Psoas muscle (tissue), 8 donors: ENCODE measurements around the gene RASL11B. TPM values are rescaled to one million over a fixed set of nuclear protein-coding genes. Genes with fewer than 3 reads are reported as not detected.

Source experiments
- ATAC-seq, 4 donors: fragments of 200-7000 bp; cut with Tn5 transposase; one replicate each; pipeline ENCODE4 v1.9.1; 2020; ENCODE audit warnings: moderate library complexity in 3 of 4, mild to moderate bottlenecking in 2 of 4
- DNase-seq, 2 donors: peaks; one replicate each; pipeline ENCODE4 v3.0.0-alpha.2; 2020
- H3K27ac ChIP-seq: fragments of 200-600 bp; one replicate; pipeline ENCODE4 v1.8.0; 2022
- H3K27me3 ChIP-seq, 3 donors: fragments of 200-600 bp in 1 of 3; one replicate each; pipeline versions ENCODE4 v1.6.1 to v1.8.0; 2013 to 2022; ENCODE audit warnings: low read length in 2 of 3, mild to moderate bottlenecking in 2 of 3, moderate library complexity in 1 of 3; ENCODE audit not compliant: insufficient read depth in 3 of 3
- H3K36me3 ChIP-seq, 2 donors: fragments of 200-600 bp in 1 of 2; one replicate each; pipeline versions ENCODE4 v1.6.1 to v1.8.0; 2013 to 2022; ENCODE audit warnings: low read depth in 1 of 2, mild to moderate bottlenecking in 1 of 2, moderate library complexity in 1 of 2; ENCODE audit not compliant: insufficient read depth in 1 of 2
- H3K4me1 ChIP-seq: fragments of 200-600 bp; one replicate; pipeline ENCODE4 v1.8.0; 2022
- H3K4me3 ChIP-seq: fragments of 200-600 bp; one replicate; pipeline ENCODE4 v1.8.0; 2022; ENCODE audit warnings: mild to moderate bottlenecking
- H3K9me3 ChIP-seq: fragments of 200-600 bp; one replicate; pipeline ENCODE4 v1.8.0; 2022
- CTCF ChIP-seq: fragments of 200-600 bp; IDR thresholded peaks from one replicate; pipeline ENCODE4 v1.8.0; 2022; ENCODE audit warnings: antibody characterized with exemption
- WGBS, 3 donors: extraction: QIAGEN DNeasy Blood & Tissue Kit; methylation state at CpG; one replicate each; pipeline versions ENCODE4 v1.1.6 to v1.1.7; 2013; 5-methylcytosine and 5-hydroxymethylcytosine counted together
- intact Hi-C, 2 donors: fragments of 100-400 bp; cut with DNase I; formaldehyde crosslinking; loops; one replicate each; pipeline versions ENCODE4 v1.11.0 to v1.14.2; 2022
- polyA plus RNA-seq, 3 donors: library from polyadenylated mRNA; stranded (reverse); fragments of 200-250 nt; gene quantifications; one replicate each; pipeline ENCODE4 v1.2.3, GENCODE V29; 2013
- total RNA-seq, 4 donors: library from RNA; stranded (reverse); fragmentation: NEBNext Ultra II Directional in 2 of 4; extraction: Animal tissue kit (Norgen Biotek cat#: 25700) in 2 of 4; gene quantifications; one replicate each; pipeline versions ENCODE4 v1.2.1 to v1.2.4, GENCODE V29; 2021 to 2023
- donor health status: healthy with polysubstance abuse.
- donor health status: DM: no; HTN: no; CAD: no; lungs with moderate emphysema.
- donor health status: Bipolar disorder and iron deficiency.
- donor health status: healthy.
- donor health status: DM: yes; HTN: yes; CAD: no.
- donor health status: DM: no; HTN: no; CAD: no.
- donor health status: DM: no; HTN: no; CAD: no.
- donor health status: DM: yes; HTN: yes; CAD: no.

Gene RASL11B
- total and polyA plus RNA-seq, 7 donors = 0.08 to 1.8 (median 0.33) TPM; not detected in 1

DNA sequence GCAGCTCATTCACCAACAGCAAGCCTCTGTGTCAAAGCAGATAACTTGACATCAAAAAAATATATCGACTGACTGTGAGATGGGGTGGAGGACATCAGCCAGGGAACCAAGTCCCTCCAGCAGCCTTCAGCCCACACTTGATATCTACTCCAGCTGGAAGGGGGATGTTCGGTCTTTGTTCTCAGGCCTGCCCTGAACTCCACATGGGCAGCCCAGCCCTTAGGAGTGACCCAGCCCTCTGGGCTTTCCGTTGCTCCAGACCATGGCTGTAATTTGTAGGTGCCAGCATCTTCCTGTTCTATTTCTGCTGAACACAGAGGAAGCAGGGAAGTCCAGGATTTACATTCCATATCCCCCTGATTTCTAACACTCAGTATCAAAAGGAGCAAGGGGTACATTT lies 17.4 kb downstream of the RASL11B start:
- no peak for TF ChIP-seq CTCF
- no peaks in the 10 kb centered on the region for H3K9me3 ChIP-seq
- H3K36me3 ChIP-seq = no peaks in the 10 kb centered on the region
- no peaks in the 10 kb centered on the region for H3K27me3 ChIP-seq
- peaks cover 3% of the 10 kb centered on the region for H3K4me1 ChIP-seq
- intact Hi-C loops = no loop called here
- H3K4me3 ChIP-seq = no peak overlapping the region
- DNase-seq (no peak), ATAC-seq (no peak)
- no peak overlapping the region for H3K27ac ChIP-seq
- WGBS, 3 donors = 80 to 84% (median 81%) methylated on average over 3 of the region's 3 CpGs

DNA sequence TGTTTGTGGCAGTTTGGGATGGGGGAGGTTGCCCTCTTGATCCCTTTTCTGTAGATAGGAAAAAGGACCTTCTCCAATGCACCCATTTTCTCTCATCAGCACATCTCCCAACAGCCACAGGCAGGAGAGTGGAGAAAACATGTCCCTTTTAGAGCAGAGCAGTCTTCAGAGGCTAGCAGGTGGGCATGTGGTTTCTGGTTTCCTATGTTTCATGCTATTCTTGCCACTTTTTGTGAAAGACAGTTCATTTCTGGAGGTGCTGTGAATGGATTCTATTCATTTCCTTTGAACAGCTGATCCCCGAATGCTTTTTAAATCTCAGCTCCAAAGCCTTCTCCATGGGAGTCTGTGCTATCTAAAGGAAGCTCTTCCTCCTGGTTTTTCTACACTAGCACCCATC lies 18.9 kb downstream of the RASL11B start:
- Histone ChIP-seq H3K9me3 (no peaks in the 10 kb centered on the region), H3K4me3 (no peak overlapping the region), H3K27ac (no peak overlapping the region), H3K27me3 (no peaks in the 10 kb centered on the region), H3K36me3 (no peaks in the 10 kb centered on the region), H3K4me1 (peaks cover 3% of the 10 kb centered on the region)
- intact Hi-C loops = no loop called here
- TF ChIP-seq CTCF = no peak
- DNase-seq = no peak
- ATAC-seq = no peak
- 83 to 90% (median 86%) methylated on average over 1 of the region's 1 CpG for WGBS, 3 donors

GRCh38 chr4:52883183-52883621 lies 21.1 kb downstream of the RASL11B start:
- no peaks in the 10 kb centered on the region for H3K9me3 ChIP-seq
- no peak for TF ChIP-seq CTCF
- intact Hi-C loops = no loop called here
- WGBS, 3 donors = 81 to 87% (median 84%) methylated on average over 4 of the region's 4 CpGs
- no peak for ATAC-seq
- no peak overlapping the region for H3K27ac ChIP-seq
- H3K36me3 ChIP-seq = no peaks in the 10 kb centered on the region
- no peaks in the 10 kb centered on the region for H3K4me1 ChIP-seq
- no peak for DNase-seq
- no peaks in the 10 kb centered on the region for H3K27me3 ChIP-seq
- H3K4me3 ChIP-seq = no peak overlapping the region

DNA sequence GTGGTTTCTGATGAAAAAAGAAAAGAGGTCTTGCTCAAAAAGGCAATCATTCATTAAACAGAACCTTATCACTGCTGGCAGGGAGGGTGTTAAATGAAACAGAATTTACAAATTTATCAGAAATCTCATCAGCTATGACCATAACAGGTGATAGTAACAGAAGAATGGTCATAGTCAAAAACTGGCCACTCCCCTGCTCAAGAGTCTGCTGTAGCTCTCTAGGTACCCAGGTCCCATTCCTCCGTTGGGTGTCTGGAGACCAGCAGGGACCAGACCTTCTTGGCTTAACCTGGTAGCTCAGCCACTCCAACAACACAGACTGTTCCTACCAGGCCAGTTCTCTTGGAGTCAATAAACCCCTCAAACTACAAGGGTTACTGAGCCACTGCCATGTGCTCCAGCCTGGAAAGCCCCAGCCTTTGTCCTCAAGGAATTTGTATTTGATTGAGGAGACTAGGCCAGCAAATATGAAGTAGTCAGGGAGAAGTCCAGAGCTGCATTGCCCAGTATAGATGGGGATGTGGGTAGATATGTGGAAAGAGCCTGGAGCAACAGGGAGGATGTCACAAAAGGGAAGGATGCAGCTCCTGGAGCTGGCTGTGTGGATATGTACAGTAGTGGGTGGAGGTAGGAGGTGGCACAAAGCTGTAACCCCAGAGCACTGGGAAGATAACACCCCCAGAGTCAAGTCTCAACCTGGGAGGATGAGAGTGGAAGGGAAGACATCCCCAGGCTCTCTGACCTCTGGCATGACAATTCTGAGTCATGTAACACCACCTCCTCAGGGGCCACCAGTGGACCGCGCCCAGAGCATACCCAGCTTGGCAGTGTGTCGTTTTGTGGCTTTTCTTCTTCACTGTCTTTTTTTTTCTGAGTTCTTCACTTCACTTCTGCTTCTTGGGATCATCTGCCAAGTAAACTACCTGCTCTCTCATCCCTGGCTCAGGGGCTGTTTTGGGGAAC lies 21.9 kb downstream of the RASL11B start:
- Histone ChIP-seq H3K4me3 (no peak overlapping the region), H3K27ac (no peak overlapping the region), H3K4me1 (no peaks in the 10 kb centered on the region), H3K27me3 (no peaks in the 10 kb centered on the region), H3K36me3 (no peaks in the 10 kb centered on the region), H3K9me3 (no peaks in the 10 kb centered on the region)
- intact Hi-C loops = no loop called here
- DNase-seq = no peak
- TF ChIP-seq CTCF = no peak
- no peak for ATAC-seq
- WGBS, 3 donors = 88 to 95% (median 95%) methylated on average over 4 of the region's 4 CpGs
